Erythroblast (primary cell): ENCODE results near the gene AUTS2.

Source experiments
- GATA1 ChIP-seq: IDR thresholded peaks from 2 replicates; pipeline ENCODE4 v1.6.1; 2011; ENCODE audit warnings: low read depth, mild to moderate bottlenecking, control low read depth, low read length, moderate library complexity
- POLR2A ChIP-seq: IDR thresholded peaks from 2 replicates; pipeline ENCODE4 v1.6.1; 2011; ENCODE audit warnings: mild to moderate bottlenecking, low read length

DNA sequence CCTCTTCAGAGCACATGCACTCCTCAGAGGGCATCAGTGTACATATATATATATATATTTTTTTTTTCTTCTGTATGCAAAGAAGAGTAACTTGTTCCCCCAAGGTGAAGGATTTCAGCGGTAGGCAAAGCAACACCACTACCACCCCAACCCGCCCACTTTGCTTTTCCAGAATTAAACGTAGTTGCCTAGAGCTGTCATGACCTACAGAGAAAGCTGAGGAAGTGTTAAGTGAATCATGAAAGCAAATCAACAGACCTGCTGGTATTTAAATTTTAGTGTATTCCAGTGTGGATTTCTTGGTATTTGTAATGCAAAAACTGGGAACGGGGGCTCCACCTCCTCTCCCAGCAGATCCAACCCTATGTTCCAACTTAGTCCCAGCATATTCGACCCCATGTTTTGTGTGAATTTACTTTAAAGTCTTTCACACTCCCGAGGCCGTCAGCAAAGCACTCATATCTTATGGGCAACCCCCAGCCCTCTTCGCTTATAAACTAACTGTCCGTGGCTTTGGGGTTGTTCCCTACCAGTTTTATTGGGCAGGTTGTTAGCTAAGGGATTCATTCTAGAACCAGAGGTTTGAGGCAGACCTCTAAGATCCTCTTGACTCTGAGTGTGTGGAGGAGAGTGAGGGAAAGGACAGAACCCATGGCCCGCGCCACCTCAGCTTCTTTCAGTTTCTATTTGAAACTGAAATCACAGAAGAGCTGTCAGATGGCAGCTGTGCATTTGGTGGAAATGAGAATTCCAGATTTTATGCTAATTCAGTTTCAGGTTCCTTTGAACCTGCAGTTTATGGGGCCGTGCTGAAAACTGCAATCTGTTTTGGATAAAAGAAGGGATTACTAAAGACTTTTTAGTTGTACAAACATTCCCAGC is 1083.4 kb downstream of the AUTS2 start:
- no peak for TF ChIP-seq POLR2A
- TF ChIP-seq GATA1, result no peak
